ENCODE measurements around the gene IPO13.
A peak's percentile ranks its signal among the peaks of the same experiment; 100 is the strongest.

IPO13 gene

GRCh38 chr1:44012941-44013609 lies 66.3 kb downstream of the IPO13 start:
- DNase-seq = peak in 8 of 14 donors; percentile 45 to 74 (median 57)

DNA sequence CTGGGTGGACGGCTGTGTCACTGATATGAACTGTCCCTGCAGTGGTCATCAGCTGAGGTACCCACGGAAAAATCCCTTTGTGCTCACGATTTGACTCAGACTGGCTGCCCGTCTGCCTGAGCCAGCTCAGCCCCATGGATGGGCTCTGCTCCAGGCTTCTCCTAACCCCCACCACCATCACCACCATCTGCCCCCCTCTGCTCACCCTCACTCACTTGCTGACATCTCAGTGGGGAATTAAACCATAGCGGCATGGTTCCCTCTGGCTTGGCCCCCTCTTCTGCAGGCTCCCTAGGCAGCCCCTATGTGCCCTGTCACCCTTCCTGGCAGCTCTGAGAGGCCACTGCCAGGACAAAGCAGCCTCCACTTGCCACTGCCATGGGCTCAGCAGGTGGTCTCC lies 67.2 kb downstream of the IPO13 start:
- peak in 5 of 14 donors; percentile 49 to 67 (median 54) for DNase-seq

GRCh38 chr1:44014365-44015104 lies 67.8 kb downstream of the IPO13 start:
- peak in 4 of 14 donors; percentile 51 to 70 (median 60) for DNase-seq

- peak in 5 of 14 donors; percentile 25 to 54 (median 39) for DNase-seq
Observed at GRCh38 chr1:44015206-44015605, 68.5 kb downstream of the IPO13 start.

DNA sequence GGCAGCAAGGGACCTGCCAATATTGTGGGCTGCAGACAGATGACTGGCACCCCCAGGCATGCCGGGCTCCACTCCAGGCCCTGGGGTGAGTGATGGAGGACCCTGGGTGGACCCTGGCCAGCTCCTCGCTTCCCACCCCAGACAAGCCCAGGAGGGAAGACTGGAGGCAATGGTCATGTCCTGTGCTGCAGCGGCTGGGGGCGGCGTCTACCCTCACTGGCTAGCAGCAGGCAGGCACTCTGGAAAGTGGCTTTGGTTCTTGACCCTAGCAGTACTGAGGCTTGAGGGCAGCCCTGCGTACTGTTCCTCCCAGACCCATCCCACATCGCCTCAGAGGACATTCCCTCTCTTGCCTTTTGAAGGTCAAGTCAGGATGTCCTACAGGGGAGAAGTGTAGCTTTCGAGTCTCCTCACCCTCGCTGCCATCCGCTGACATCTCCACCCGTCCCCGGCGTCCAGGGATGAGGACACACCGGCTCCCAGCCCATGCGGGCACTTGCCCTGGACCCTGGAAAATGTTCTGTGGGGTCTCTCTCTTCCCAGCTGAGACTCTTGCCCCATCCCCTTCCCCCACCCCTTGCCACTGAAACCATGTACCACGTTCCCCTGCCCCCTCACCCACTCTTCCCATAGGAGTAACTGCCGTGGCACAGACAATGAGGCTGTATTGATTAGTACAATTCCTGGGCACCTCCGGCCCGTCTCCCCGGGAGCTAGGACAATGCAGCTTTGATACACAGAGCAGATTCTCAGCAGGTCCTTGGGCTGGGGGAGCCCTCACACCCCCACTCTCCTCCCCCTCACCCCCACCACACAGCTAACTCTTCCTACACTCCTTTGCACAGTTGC lies 69.5 kb downstream of the IPO13 start:
- DNase-seq = peak in 11 of 14 donors; percentile 10 to 81 (median 71)

- peak in 8 of 14 donors; percentile 41 to 80 (median 55) for DNase-seq
Observed at GRCh38 chr1:44016890-44017400, 70.2 kb downstream of the IPO13 start.

Data from C1 segment of cervical spinal cord (tissue), 14 donors.